ENCODE data around the gene MILR1. TPM values are rescaled to one million over a fixed set of nuclear protein-coding genes. Genes with fewer than 3 reads are reported as not detected.
A peak's percentile ranks its signal among the peaks of the same experiment; 100 is the strongest.

MILR1 gene
- total RNA-seq, 1 donor from 2014 or later: 1.9 TPM

DNA sequence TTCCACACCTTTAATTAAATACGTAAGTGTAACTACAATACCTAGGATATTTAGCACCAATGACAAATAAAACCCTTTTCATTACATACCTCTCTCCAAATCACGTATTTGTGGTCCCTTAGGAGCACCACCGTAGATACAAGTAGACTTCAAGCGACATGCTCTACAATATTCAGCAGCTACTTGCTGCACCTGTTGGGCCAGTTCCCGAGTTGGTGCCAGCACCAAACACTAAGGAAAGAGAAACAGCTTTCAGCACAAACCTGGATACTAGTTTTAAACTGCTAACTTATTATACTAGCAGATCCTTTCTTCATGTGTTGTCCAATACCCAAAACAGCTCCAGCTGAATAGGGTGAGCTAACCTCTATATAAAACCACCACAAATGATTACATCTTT is 54.4 kb downstream of the MILR1 start:
- Mint-ChIP-seq H3K27ac (ENCODE audit: unreplicated experiment) (no peak overlapping the region), H3K4me3 (ENCODE audit: unreplicated experiment) (peak overlapping the region; percentile 94), H3K9me3 (ENCODE audit: unreplicated experiment) (no peaks in the 10 kb centered on the region), H3K36me3 (ENCODE audit: low read depth, unreplicated experiment) (peaks cover 22% of the 10 kb centered on the region), H3K27me3 (ENCODE audit: low read depth, unreplicated experiment) (no peaks in the 10 kb centered on the region), H3K4me1 (ENCODE audit: low read depth, unreplicated experiment) (peaks cover 45% of the 10 kb centered on the region)
- no peaks in the 10 kb centered on the region for H3K27me3 ChIP-seq (ENCODE audit: insufficient read depth, low read length)
- peak overlapping the region; percentile 90 for H3K4me2 ChIP-seq (ENCODE audit: low read length)
- H4K20me1 ChIP-seq (ENCODE audit: insufficient read depth, low read length): peaks cover 87% of the 10 kb centered on the region
- FAIRE-seq: no peak
- H3K4me1 ChIP-seq (ENCODE audit: insufficient read depth, low read length): peaks cover 33% of the 10 kb centered on the region
- DNase-seq (ENCODE audit: low read depth): no peak
- peaks cover 64% of the 10 kb centered on the region for H3K36me3 ChIP-seq (ENCODE audit: insufficient read depth, low read length)
- no peak overlapping the region for H3K27ac ChIP-seq (ENCODE audit: low read depth, low read length)
- H3K9ac ChIP-seq (ENCODE audit: low read length): peak overlapping the region; percentile 100
- H2AFZ ChIP-seq (ENCODE audit: low read depth, low read length): no peak overlapping the region
- TF ChIP-seq CTCF (IDR thresholded peaks at IDR 0.05; ENCODE audit: insufficient read depth, low read depth, low read length) (no peak), EZH2 (IDR thresholded peaks at IDR 0.05; ENCODE audit: insufficient read depth, low read length) (no peak)
- H3K79me2 ChIP-seq (ENCODE audit: insufficient read depth, low read length): peaks cover 89% of the 10 kb centered on the region
- H3K4me3 ChIP-seq (ENCODE audit: insufficient read depth, low read depth, low read length): peak overlapping the region; percentile 100
- no peaks in the 10 kb centered on the region for H3K9me3 ChIP-seq (ENCODE audit: insufficient read depth, low read depth, low read length)

- Histone ChIP-seq H3K4me2 (ENCODE audit: low read length) (peak overlapping the region; percentile 90), H3K9me3 (ENCODE audit: insufficient read depth, low read depth, low read length) (no peaks in the 10 kb centered on the region), H3K27me3 (ENCODE audit: insufficient read depth, low read length) (no peaks in the 10 kb centered on the region), H3K79me2 (ENCODE audit: insufficient read depth, low read length) (peaks cover 93% of the 10 kb centered on the region), H2AFZ (ENCODE audit: low read depth, low read length) (no peak overlapping the region), H4K20me1 (ENCODE audit: insufficient read depth, low read length) (peaks cover 86% of the 10 kb centered on the region), H3K4me3 (ENCODE audit: insufficient read depth, low read depth, low read length) (peak overlapping the region; percentile 100), H3K36me3 (ENCODE audit: insufficient read depth, low read length) (peaks cover 56% of the 10 kb centered on the region), H3K9ac (ENCODE audit: low read length) (peak overlapping the region; percentile 100), H3K4me1 (ENCODE audit: insufficient read depth, low read length) (peaks cover 38% of the 10 kb centered on the region), H3K27ac (ENCODE audit: low read depth, low read length) (peak overlapping the region; percentile 99)
- Mint-ChIP-seq H3K27me3 (ENCODE audit: low read depth, unreplicated experiment) (no peaks in the 10 kb centered on the region), H3K4me3 (ENCODE audit: unreplicated experiment) (peak overlapping the region; percentile 94), H3K27ac (ENCODE audit: unreplicated experiment) (peak overlapping the region; percentile 96), H3K4me1 (ENCODE audit: low read depth, unreplicated experiment) (peaks cover 41% of the 10 kb centered on the region), H3K36me3 (ENCODE audit: low read depth, unreplicated experiment) (peaks cover 20% of the 10 kb centered on the region), H3K9me3 (ENCODE audit: unreplicated experiment) (no peaks in the 10 kb centered on the region)
- FAIRE-seq (no peak), DNase-seq (ENCODE audit: low read depth) (no peak)
- no peak for TF ChIP-seq CTCF (IDR thresholded peaks at IDR 0.05; ENCODE audit: insufficient read depth, low read depth, low read length)
- no peak for TF ChIP-seq EZH2 (IDR thresholded peaks at IDR 0.05; ENCODE audit: insufficient read depth, low read length)
Measured at GRCh38 chr17:64503821-64504768, 55.2 kb downstream of the MILR1 start.
